Measurements from ENCODE around the gene C4A. TPM values are rescaled to one million over a fixed set of nuclear protein-coding genes. Genes with fewer than 3 reads are reported as not detected.

C4A gene
- total and polyA plus RNA-seq, 8 donors, result 10.8 to 248 (median 45.2) TPM

- Histone ChIP-seq H3K4me3 (no peak overlapping the region), H3K27ac (no peak overlapping the region), H3K4me1 (peaks cover 4 to 37% (median 13%) of the 10 kb centered on the region in 4 donors), H3K27me3 (no peaks in the 10 kb centered on the region), H3K36me3 (peaks cover 22 to 60% (median 48%) of the 10 kb centered on the region in 4 donors), H3K9me3 (no peaks in the 10 kb centered on the region)
- intact Hi-C loops (cut with DNase I; ENCODE audit: low total_unique reads), result loop anchor here (5.0 kb wide), 1 partner anchor 43 kb away; no protein-coding TSS in a partner anchor
- DNase-seq, result no peak
- TF ChIP-seq CTCF (IDR thresholded peaks at IDR 0.05), result no peak
- TF ChIP-seq POLR2AphosphoS5 (IDR thresholded peaks at IDR 0.05), result no peak
- TF ChIP-seq EP300 (IDR thresholded peaks at IDR 0.05), result no peak
- no peak for TF ChIP-seq POLR2A (IDR thresholded peaks at IDR 0.05)
- WGBS, 5 donors, result 85 to 91% (median 89%) methylated on average over 7 of the region's 7 CpGs
These were observed 31.8 kb upstream of the C4A start for GRCh38 chr6:31949926-31950548.

- intact Hi-C loops (cut with DNase I; ENCODE audit: low total_unique reads), result loop anchor here (5.0 kb wide), 1 partner anchor 45 kb away; no protein-coding TSS in a partner anchor
- peak; percentile 75 to 79 for DNase-seq
- peak in 5 of 7 experiments; percentile 43 to 66 (median 62) for TF ChIP-seq CTCF (IDR thresholded peaks at IDR 0.05)
- TF ChIP-seq POLR2A (IDR thresholded peaks at IDR 0.05), result no peak
- TF ChIP-seq POLR2AphosphoS5 (IDR thresholded peaks at IDR 0.05), result peak in 1 of 3 donors; percentile 74
- Histone ChIP-seq H3K27me3 (no peaks in the 10 kb centered on the region), H3K27ac (peak overlapping the region in 3 of 5 donors; percentile 32 to 39 (median 35)), H3K4me3 (no peak overlapping the region), H3K36me3 (peaks cover 33 to 82% (median 69%) of the 10 kb centered on the region in 4 donors), H3K9me3 (no peaks in the 10 kb centered on the region), H3K4me1 (peaks cover 0 to 23% (median under 1%) of the 10 kb centered on the region in 4 donors)
- WGBS, 5 donors, result 44 to 63% (median 47%) methylated on average over 4 to 5 of the region's 5 CpGs
These were observed 29.6 kb upstream of the C4A start for GRCh38 chr6:31952140-31952805.

GRCh38 chr6:31952890-31953289 lies 29.0 kb upstream of the C4A start:
- 59 to 76% (median 70%) methylated on average over 5 of the region's 5 CpGs for WGBS, 5 donors
- peaks cover 33 to 82% (median 69%) of the 10 kb centered on the region in 4 donors for H3K36me3 ChIP-seq
- no peak overlapping the region for H3K4me3 ChIP-seq
- DNase-seq, result no peak
- H3K4me1 ChIP-seq, result peaks cover 4 to 24% (median 7%) of the 10 kb centered on the region in 4 donors
- H3K27me3 ChIP-seq, result no peaks in the 10 kb centered on the region
- intact Hi-C loops (cut with DNase I; ENCODE audit: low total_unique reads), result loop anchor here (5.0 kb wide), 1 partner anchor 46 kb away; no protein-coding TSS in a partner anchor
- no peaks in the 10 kb centered on the region for H3K9me3 ChIP-seq
- H3K27ac ChIP-seq, result peak overlapping the region in 3 of 5 donors; percentile 32 to 39 (median 35)
- TF ChIP-seq EP300 (IDR thresholded peaks at IDR 0.05) (no peak), CTCF (IDR thresholded peaks at IDR 0.05) (no peak), POLR2AphosphoS5 (IDR thresholded peaks at IDR 0.05) (no peak), POLR2A (IDR thresholded peaks at IDR 0.05) (no peak)

- Histone ChIP-seq H3K27me3 (no peaks in the 10 kb centered on the region), H3K4me1 (peaks cover 14 to 35% (median 17%) of the 10 kb centered on the region in 4 donors), H3K36me3 (peaks cover 33 to 75% (median 69%) of the 10 kb centered on the region in 4 donors), H3K9me3 (no peaks in the 10 kb centered on the region), H3K27ac (no peak overlapping the region), H3K4me3 (no peak overlapping the region)
- 96 to 98% (median 97%) methylated on average over 28 of the region's 28 CpGs for WGBS, 5 donors
- intact Hi-C loops (cut with DNase I; ENCODE audit: low total_unique reads), result loop anchor here (5.0 kb wide), 1 partner anchor 47 kb away; no protein-coding TSS in a partner anchor
- TF ChIP-seq CTCF (IDR thresholded peaks at IDR 0.05) (no peak), EP300 (IDR thresholded peaks at IDR 0.05) (no peak), POLR2A (IDR thresholded peaks at IDR 0.05) (no peak), POLR2AphosphoS5 (IDR thresholded peaks at IDR 0.05) (no peak)
- DNase-seq, result no peak
These were observed 27.3 kb upstream of the C4A start for GRCh38 chr6:31954511-31954910.

Data from stomach (tissue), 9 donors.